ENCODE measurements around the gene ITGA3. TPM values are rescaled to one million over a fixed set of nuclear protein-coding genes. Genes with fewer than 3 reads are reported as not detected.
"Not testable (repeated sequence)": the region's sequence is repeated elsewhere in the genome, so short reads cannot be mapped to it uniquely, and the experiment has no call there.

ITGA3 gene
- total RNA-seq, 1 experiment from 2014 or later: 14.7 TPM

DNA sequence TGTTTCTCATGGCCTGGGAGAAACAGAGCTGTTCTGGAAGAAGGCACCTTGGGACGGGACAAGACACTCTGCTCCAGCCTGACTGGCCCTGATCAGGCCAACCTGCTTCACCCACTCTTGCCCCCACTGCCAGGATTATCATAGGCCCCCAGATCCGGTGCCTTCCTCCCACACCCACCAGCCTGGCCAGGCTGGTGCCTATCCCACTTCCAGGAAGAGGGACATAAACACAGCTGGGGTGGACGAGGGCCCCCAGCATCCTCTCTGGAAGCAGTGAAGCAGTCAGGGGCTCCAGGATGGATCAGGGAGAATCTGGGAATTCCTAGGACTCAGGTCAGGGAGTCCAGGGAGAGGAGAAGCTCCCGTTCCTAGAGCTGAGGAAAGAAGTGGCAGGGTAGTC is 16.9 kb upstream of the ITGA3 start:
- BruUV-seq (replicated peaks): no TSS peak

DNA sequence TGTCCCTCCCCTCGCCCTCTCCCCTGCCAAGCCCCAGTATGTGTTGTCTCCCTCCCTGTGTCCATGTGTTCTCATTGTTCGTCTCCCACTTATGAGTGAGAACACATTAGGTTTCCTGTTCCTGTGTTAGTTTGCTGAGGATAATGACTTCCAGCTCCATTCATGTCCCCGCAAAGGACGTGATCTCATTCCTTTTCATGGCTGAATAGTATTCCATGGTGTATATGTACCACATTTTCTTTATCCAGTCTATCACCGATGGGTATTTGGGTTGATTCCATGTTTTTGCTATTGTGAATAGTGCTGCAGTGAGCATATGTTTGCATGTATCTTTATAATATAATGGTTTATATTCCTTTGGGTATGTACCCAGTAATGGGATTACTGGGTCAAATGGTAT is 15.4 kb upstream of the ITGA3 start:
- H3K4me3 Mint-ChIP-seq (ENCODE audit: unreplicated experiment); intact Hi-C loops (cut with micrococcal nuclease; ENCODE audit: unreplicated experiment); BruUV-seq (replicated peaks); H3K36me3 ChIP-seq (ENCODE audit: control insufficient read depth, insufficient read depth, low read length); H3K27me3 Mint-ChIP-seq (ENCODE audit: insufficient read depth, unreplicated experiment); H3K4me1 ChIP-seq; CTCF ChIA-PET; H3K4me1 Mint-ChIP-seq (ENCODE audit: low read depth, unreplicated experiment); H3K4me3 ChIP-seq (ENCODE audit: low read depth, low read length); H3K27me3 ChIP-seq (replicated peaks; ENCODE audit: control insufficient read depth, insufficient read depth, low read length); DNase-seq; H3K9me3 Mint-ChIP-seq (ENCODE audit: unreplicated experiment); H3K27ac Mint-ChIP-seq (ENCODE audit: unreplicated experiment); H3K36me3 Mint-ChIP-seq (ENCODE audit: insufficient read depth, unreplicated experiment); H3K9me3 ChIP-seq; POLR2A ChIA-PET: not testable (repeated sequence)

More for the DNA sequence above, 16.9 kb upstream of the ITGA3 start:
- Histone ChIP-seq H3K9me3 (no peaks in the 10 kb centered on the region), H3K4me1 (peaks cover 6% of the 10 kb centered on the region; the same call in 1 of the 2 replicates), H3K4me3 (ENCODE audit: low read depth, low read length) (no peak overlapping the region), H3K36me3 (ENCODE audit: control insufficient read depth, insufficient read depth, low read length) (no peaks in the 10 kb centered on the region), H3K27me3 (replicated peaks; ENCODE audit: control insufficient read depth, insufficient read depth, low read length) (no peaks in the 10 kb centered on the region)
- H3K4me3 Mint-ChIP-seq (ENCODE audit: unreplicated experiment): no peak overlapping the region
- TF ChIP-seq, protein P1, sequence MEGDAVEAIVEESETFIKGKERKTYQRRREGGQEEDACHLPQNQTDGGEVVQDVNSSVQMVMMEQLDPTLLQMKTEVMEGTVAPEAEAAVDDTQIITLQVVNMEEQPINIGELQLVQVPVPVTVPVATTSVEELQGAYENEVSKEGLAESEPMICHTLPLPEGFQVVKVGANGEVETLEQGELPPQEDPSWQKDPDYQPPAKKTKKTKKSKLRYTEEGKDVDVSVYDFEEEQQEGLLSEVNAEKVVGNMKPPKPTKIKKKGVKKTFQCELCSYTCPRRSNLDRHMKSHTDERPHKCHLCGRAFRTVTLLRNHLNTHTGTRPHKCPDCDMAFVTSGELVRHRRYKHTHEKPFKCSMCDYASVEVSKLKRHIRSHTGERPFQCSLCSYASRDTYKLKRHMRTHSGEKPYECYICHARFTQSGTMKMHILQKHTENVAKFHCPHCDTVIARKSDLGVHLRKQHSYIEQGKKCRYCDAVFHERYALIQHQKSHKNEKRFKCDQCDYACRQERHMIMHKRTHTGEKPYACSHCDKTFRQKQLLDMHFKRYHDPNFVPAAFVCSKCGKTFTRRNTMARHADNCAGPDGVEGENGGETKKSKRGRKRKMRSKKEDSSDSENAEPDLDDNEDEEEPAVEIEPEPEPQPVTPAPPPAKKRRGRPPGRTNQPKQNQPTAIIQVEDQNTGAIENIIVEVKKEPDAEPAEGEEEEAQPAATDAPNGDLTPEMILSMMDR (IDR thresholded peaks at IDR 0.05; ENCODE audit: insufficient read depth in 1 of 2, low read depth in 1 of 2, low read length in 1 of 2, severe bottlenecking in 1 of 2, unreplicated experiment in 1 of 2): no peak
- H3K27me3 Mint-ChIP-seq (ENCODE audit: insufficient read depth, unreplicated experiment): no peaks in the 10 kb centered on the region
- no peak overlapping the region for H3K27ac Mint-ChIP-seq (ENCODE audit: unreplicated experiment)
- ChIA-PET CTCF (no interaction called here), POLR2A (no interaction called here)
- no peaks in the 10 kb centered on the region for H3K9me3 Mint-ChIP-seq (ENCODE audit: unreplicated experiment)
- DNase-seq: no peak
- peaks cover 12% of the 10 kb centered on the region for H3K4me1 Mint-ChIP-seq (ENCODE audit: low read depth, unreplicated experiment)
- no peaks in the 10 kb centered on the region for H3K36me3 Mint-ChIP-seq (ENCODE audit: insufficient read depth, unreplicated experiment)
- intact Hi-C loops (cut with micrococcal nuclease; ENCODE audit: unreplicated experiment): no loop called here

DNA sequence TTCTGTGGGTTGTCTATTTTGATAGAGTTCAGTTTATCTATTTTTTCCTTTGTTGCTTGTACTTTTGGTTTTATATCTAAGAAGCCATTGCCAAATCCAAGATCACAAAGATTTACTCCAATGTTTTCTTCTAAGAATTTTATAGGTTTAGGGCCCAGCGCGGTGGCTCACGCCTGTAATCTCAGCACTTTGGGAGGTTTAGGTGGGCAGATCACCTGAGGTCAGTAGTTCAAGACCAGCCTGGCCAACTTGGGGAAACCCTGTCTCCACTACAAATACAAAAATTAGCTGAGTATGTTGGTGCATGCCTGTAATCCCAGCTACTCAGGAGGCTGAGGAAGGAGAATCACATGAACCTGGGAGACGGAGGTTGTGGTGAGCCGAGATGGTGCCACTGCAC is 13.7 kb upstream of the ITGA3 start:
- H3K36me3 Mint-ChIP-seq (ENCODE audit: insufficient read depth, unreplicated experiment): no peaks in the 10 kb centered on the region
- CTCF ChIA-PET: no interaction called here
- H3K4me3 Mint-ChIP-seq (ENCODE audit: unreplicated experiment): no peak overlapping the region
- no peaks in the 10 kb centered on the region for H3K4me1 ChIP-seq
- POLR2A ChIA-PET: no interaction called here
- no peak overlapping the region for H3K27ac Mint-ChIP-seq (ENCODE audit: unreplicated experiment)
- BruUV-seq (replicated peaks): no TSS peak
- H3K4me3 ChIP-seq (ENCODE audit: low read depth, low read length): no peak overlapping the region
- TF ChIP-seq, protein P1 (IDR thresholded peaks at IDR 0.05; ENCODE audit: insufficient read depth in 1 of 2, low read depth in 1 of 2, low read length in 1 of 2, severe bottlenecking in 1 of 2, unreplicated experiment in 1 of 2): no peak
- peaks cover under 1% of the 10 kb centered on the region for H3K4me1 Mint-ChIP-seq (ENCODE audit: low read depth, unreplicated experiment)
- H3K9me3 ChIP-seq: no peaks in the 10 kb centered on the region
- no peaks in the 10 kb centered on the region for H3K9me3 Mint-ChIP-seq (ENCODE audit: unreplicated experiment)
- H3K27me3 Mint-ChIP-seq (ENCODE audit: insufficient read depth, unreplicated experiment): no peaks in the 10 kb centered on the region
- no peaks in the 10 kb centered on the region for H3K36me3 ChIP-seq (ENCODE audit: control insufficient read depth, insufficient read depth, low read length)
- no peaks in the 10 kb centered on the region for H3K27me3 ChIP-seq (replicated peaks; ENCODE audit: control insufficient read depth, insufficient read depth, low read length)
- DNase-seq: no peak
- intact Hi-C loops (cut with micrococcal nuclease; ENCODE audit: unreplicated experiment): no loop called here

Measured in Caco-2 (cell line).